DOHH2 (cell line): ENCODE results near the gene WWTR1.

Experiments used
- H3F3A ChIP-seq: fragments of 200-600 bp; sonication (generic), shearing (Covaris generic); 2 replicates; pipeline ENCODE4 v1.6.0; 2016; ENCODE audit warnings: antibody characterized with exemption, mild to moderate bottlenecking; ENCODE audit not compliant: control insufficient read depth, insufficient read depth
- H3K27ac ChIP-seq: fragments of 200-600 bp; sonication (generic); 2 replicates; pipeline ENCODE4 v1.5.1; 2014; ENCODE audit warnings: low read depth, mild to moderate bottlenecking, low read length, moderate library complexity
- H3K27me3 ChIP-seq: fragments of 200-600 bp; sonication (generic); 2 replicates; pipeline ENCODE4 v1.6.1; 2014; ENCODE audit warnings: mild to moderate bottlenecking, low read length, mixed read lengths; ENCODE audit not compliant: control insufficient read depth
- H3K36me3 ChIP-seq: fragments of 200-600 bp; sonication (generic); 2 replicates; pipeline ENCODE4 v1.6.1; 2014; ENCODE audit warnings: mild to moderate bottlenecking, low read length, moderate library complexity, mixed read lengths; ENCODE audit not compliant: control insufficient read depth
- H3K4me1 ChIP-seq: fragments of 200-600 bp; sonication (generic); 2 replicates; pipeline ENCODE4 v1.6.1; 2014; ENCODE audit warnings: mild to moderate bottlenecking, low read length, mixed read lengths; ENCODE audit not compliant: control insufficient read depth
- H3K4me2 ChIP-seq: fragments of 200-600 bp; sonication (generic); 2 replicates; pipeline ENCODE4 v1.6.0; 2014; ENCODE audit warnings: mild to moderate bottlenecking, low read length, moderate library complexity
- H3K4me3 ChIP-seq: fragments of 200-600 bp; sonication (generic); 2 replicates; pipeline ENCODE4 v1.5.1; 2014; ENCODE audit warnings: mild to moderate bottlenecking, low read length, mixed read lengths
- H3K79me2 ChIP-seq: fragments of 200-600 bp; sonication (generic); 2 replicates; pipeline ENCODE4 v1.6.1; 2014; ENCODE audit warnings: mild to moderate bottlenecking, low read length, mixed read lengths; ENCODE audit not compliant: control insufficient read depth
- H3K9me2 ChIP-seq: fragments of 200-600 bp; sonication (generic); replicated peaks from 2 replicates; pipeline ENCODE4 v1.6.1; 2014; ENCODE audit warnings: mild to moderate bottlenecking, low read length, mixed read lengths; ENCODE audit not compliant: control insufficient read depth
- H3K9me3 ChIP-seq: fragments of 200-600 bp; sonication (generic); 2 replicates; pipeline ENCODE4 v1.6.1; 2014; ENCODE audit warnings: antibody characterized with exemption, low read length, mixed read lengths; ENCODE audit not compliant: control insufficient read depth, insufficient read depth
- H4K20me1 ChIP-seq: fragments of 200-600 bp; sonication (generic); 2 replicates; pipeline ENCODE4 v1.6.0; 2014; ENCODE audit warnings: low read depth, mild to moderate bottlenecking, antibody characterized with exemption, low read length, moderate library complexity; ENCODE audit not compliant: control insufficient read depth, insufficient read depth
- CTCF ChIP-seq: fragments of 200-600 bp; sonication (generic); IDR thresholded peaks from one replicate; pipeline ENCODE4 v1.5.1; 2014; ENCODE audit warnings: antibody characterized with exemption, mild to moderate bottlenecking, low read depth, low read length; ENCODE audit not compliant: poor library complexity, severe bottlenecking
- EZH2phosphoT487 ChIP-seq: fragments of 200-600 bp; sonication (generic); IDR thresholded peaks from 2 replicates; pipeline ENCODE4 v1.6.1; 2017; ENCODE audit warnings: borderline replicate concordance, mild to moderate bottlenecking, antibody characterized with exemption, low read length, moderate library complexity, mixed read lengths

The WWTR1 gene

GRCh38 chr3:149494759-149495580, 162.9 kb downstream of the WWTR1 start:
- no peaks in the 10 kb centered on the region for H4K20me1 ChIP-seq
- no peak overlapping the region for H3K4me3 ChIP-seq
- H3K9me2 ChIP-seq: no peaks in the 10 kb centered on the region
- no peak overlapping the region for H3K4me2 ChIP-seq
- H3K9me3 ChIP-seq: no peaks in the 10 kb centered on the region
- H3F3A ChIP-seq: no peaks in the 10 kb centered on the region
- no peaks in the 10 kb centered on the region for H3K36me3 ChIP-seq
- no peaks in the 10 kb centered on the region for H3K4me1 ChIP-seq
- 0 out of 2 replicates have a peak, but pooled peaks cover 2% of the 10 kb centered on the region for H3K27me3 ChIP-seq
- TF ChIP-seq EZH2phosphoT487 (no peak), CTCF (no peak)
- H3K79me2 ChIP-seq: no peaks in the 10 kb centered on the region
- H3K27ac ChIP-seq: no peak overlapping the region

- Histone ChIP-seq H3K4me3 (no peak overlapping the region), H3K27me3 (peaks cover 2% of the 10 kb centered on the region; the same call in 1 of the 2 replicates), H3K9me2 (no peaks in the 10 kb centered on the region), H3K4me1 (no peaks in the 10 kb centered on the region), H3F3A (no peaks in the 10 kb centered on the region), H3K36me3 (no peaks in the 10 kb centered on the region), H3K9me3 (no peaks in the 10 kb centered on the region), H3K79me2 (no peaks in the 10 kb centered on the region), H3K4me2 (no peak overlapping the region), H3K27ac (no peak overlapping the region), H4K20me1 (no peaks in the 10 kb centered on the region)
- TF ChIP-seq EZH2phosphoT487: no peak
- TF ChIP-seq CTCF: peak; percentile 76
Observed at GRCh38 chr3:149494022-149494758, 163.6 kb downstream of the WWTR1 start.

GRCh38 chr3:149493315-149494021, 164.4 kb downstream of the WWTR1 start:
- Histone ChIP-seq H3K9me3 (no peaks in the 10 kb centered on the region), H3K36me3 (no peaks in the 10 kb centered on the region), H3K27me3 (peaks cover 2% of the 10 kb centered on the region; the same call in 1 of the 2 replicates), H3F3A (no peaks in the 10 kb centered on the region), H3K4me3 (no peak overlapping the region), H4K20me1 (no peaks in the 10 kb centered on the region), H3K4me2 (no peak overlapping the region), H3K9me2 (no peaks in the 10 kb centered on the region), H3K4me1 (no peaks in the 10 kb centered on the region), H3K79me2 (no peaks in the 10 kb centered on the region), H3K27ac (no peak overlapping the region)
- TF ChIP-seq EZH2phosphoT487 (no peak), CTCF (no peak)
